AG04450 (cell line): ENCODE data around the gene CUL9. TPM values are rescaled to one million over a fixed set of nuclear protein-coding genes. Genes with fewer than 3 reads are reported as not detected.

Source experiments
- CTCF ChIA-PET: fragments of 300-600, 350-600 bp; formaldehyde crosslinking; extraction: SDS; loops from one replicate; lab custom pipeline; 2022; ENCODE audit warnings: antibody characterized with exemption, inconsistent platforms; lab: Charles Lee
- POLR2A ChIA-PET: fragments of 350-600 bp; formaldehyde crosslinking; extraction: SDS; loops from one replicate; lab custom pipeline; 2021; ENCODE audit warnings: antibody characterized with exemption, inconsistent platforms; lab: Yijun Ruan, JAX
- DNase-seq: peaks from one replicate; pipeline ENCODE4 v3.0.0-alpha.2; 2011; ENCODE audit warnings: low read depth, low spot score
- H3K27ac ChIP-seq: one replicate; pipeline ENCODE4 v1.5.1; 2012; ENCODE audit warnings: low read depth, low read length, control low read depth
- H3K27me3 ChIP-seq: one replicate; pipeline ENCODE4 v1.6.0; 2012; ENCODE audit warnings: low read length; ENCODE audit not compliant: control insufficient read depth, insufficient read depth
- H3K4me3 ChIP-seq: 2 replicates; pipeline ENCODE4 v1.5.1; 2011; ENCODE audit warnings: mild to moderate bottlenecking, low read depth, low read length, control low read depth
- H3K9me3 ChIP-seq: 2 replicates; pipeline ENCODE4 v1.5.1; 2012; ENCODE audit warnings: low read length; ENCODE audit not compliant: control insufficient read depth, insufficient read depth
- CTCF ChIP-seq: IDR thresholded peaks from 2 replicates; pipeline ENCODE4 v1.5.1; 2011; ENCODE audit warnings: low read depth, low read length, control low read depth, inconsistent platforms
- polyA plus RNA-seq: library from polyadenylated mRNA; depleted of rRNA; stranded (reverse); fragments of >200 nt; gene quantifications from 2 replicates; pipeline ENCODE4 v1.2.3, GENCODE V29; 2011

Gene CUL9
- polyA plus RNA-seq, 1 experiment: 11.8 TPM

DNA sequence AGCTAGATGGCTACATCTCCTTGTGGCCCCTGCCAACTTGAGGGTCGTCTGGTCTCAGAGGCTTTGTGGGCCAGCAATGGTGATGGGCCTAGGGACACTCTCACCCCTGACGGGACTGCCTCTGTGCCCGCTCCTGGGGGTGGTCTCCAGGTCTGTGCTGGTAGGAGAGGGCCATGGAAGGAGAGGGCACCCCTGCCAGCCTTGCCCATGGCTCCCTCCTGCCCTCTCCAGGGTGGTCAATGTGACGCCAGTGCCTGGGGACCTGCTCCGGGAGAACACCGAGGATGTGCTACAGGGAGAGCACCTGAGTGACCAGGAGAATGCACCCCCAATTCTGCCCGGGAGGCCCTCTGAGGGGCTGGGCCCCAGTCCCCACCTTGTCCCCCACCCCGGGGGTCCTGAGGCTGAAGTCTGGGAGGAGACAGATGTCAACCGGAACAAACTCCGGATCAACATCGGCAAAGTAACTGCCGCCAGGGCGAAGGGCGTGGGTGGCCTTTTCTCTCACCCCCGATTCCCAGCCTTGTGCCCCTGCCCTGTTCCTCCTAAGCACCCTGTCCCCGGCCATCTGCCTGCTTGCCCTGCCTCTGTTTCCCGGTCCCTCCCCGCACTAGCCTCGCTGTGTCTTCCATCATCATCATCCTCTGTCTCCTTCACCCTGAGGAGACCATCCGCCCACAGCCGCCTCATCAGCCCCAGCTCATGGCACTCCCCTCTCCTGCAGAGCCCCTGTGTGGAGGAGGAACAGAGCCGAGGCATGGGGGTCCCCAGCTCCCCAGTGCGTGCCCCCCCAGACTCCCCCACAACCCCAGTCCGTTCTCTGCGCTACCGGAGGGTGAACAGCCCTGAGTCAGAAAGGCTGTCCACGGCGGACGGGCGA is 77.1 kb downstream of the CUL9 start:
- DNase-seq: no peak
- H3K27ac ChIP-seq: no peak overlapping the region
- ChIA-PET POLR2A (interaction anchor here (0.6 kb wide), 1 partner anchor 27 kb away, joined by 5 read pairs; no protein-coding TSS in a partner anchor), CTCF (interaction anchor here (0.7 kb wide), 1 partner anchor 177 kb away, joined by 6 read pairs; no protein-coding TSS in a partner anchor)
- no peak for TF ChIP-seq CTCF
- peaks cover 21% of the 10 kb centered on the region for H3K27me3 ChIP-seq
- H3K9me3 ChIP-seq: no peaks in the 10 kb centered on the region; the same call in 1 of the 2 replicates
- no peak overlapping the region for H3K4me3 ChIP-seq

GRCh38 chr6:43260791-43261190 is 78.8 kb downstream of the CUL9 start:
- peaks cover 18% of the 10 kb centered on the region for H3K27me3 ChIP-seq
- no peak overlapping the region for H3K27ac ChIP-seq
- no peaks in the 10 kb centered on the region; the same call in 1 of the 2 replicates for H3K9me3 ChIP-seq
- H3K4me3 ChIP-seq: no peak overlapping the region
- ChIA-PET CTCF (interaction anchor here (1.2 to 4.4 kb wide), 2 partner anchors 72 to 75 kb away, joined by 3 to 47 read pairs; no protein-coding TSS in a partner anchor), POLR2A (no interaction called here)
- DNase-seq: no peak
- no peak for TF ChIP-seq CTCF

DNA sequence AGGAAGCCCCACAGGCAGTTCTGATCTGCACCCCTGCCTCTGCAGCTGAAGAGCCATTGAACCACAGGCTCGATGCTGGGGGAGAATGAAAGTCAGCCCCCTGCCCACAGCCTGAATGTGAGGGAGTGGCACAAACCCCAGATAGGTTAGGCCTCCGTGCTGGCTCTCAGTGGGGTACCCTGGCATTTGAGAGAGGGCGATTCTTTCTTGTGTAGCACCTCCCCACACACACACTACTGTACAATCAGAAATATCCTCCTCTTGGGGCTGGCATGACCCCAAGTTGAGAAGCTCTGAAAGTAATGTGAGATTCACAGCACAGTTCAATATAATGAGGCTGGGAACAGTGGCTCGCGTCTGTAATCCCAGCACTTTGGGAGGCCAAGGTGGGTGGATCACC is 79.2 kb downstream of the CUL9 start:
- H3K4me3 ChIP-seq: no peak overlapping the region
- DNase-seq: no peak
- H3K9me3 ChIP-seq: no peaks in the 10 kb centered on the region; the same call in 1 of the 2 replicates
- CTCF ChIA-PET: interaction anchor here (0.6 to 4.4 kb wide), 5 partner anchors 10 to 233 kb away, joined by 3 to 47 read pairs (median 7); no protein-coding TSS in a partner anchor
- POLR2A ChIA-PET: no interaction called here
- peaks cover 18% of the 10 kb centered on the region for H3K27me3 ChIP-seq
- H3K27ac ChIP-seq: no peak overlapping the region
- no peak for TF ChIP-seq CTCF

- no peak for TF ChIP-seq CTCF
- DNase-seq: no peak
- CTCF ChIA-PET: interaction anchor here (1.0 to 4.4 kb wide), 4 partner anchors 11 to 245 kb away, joined by 5 to 47 read pairs (median 11); partner anchors contain the start of gene DNPH1
- H3K4me3 ChIP-seq: no peak overlapping the region
- no peaks in the 10 kb centered on the region; the same call in 1 of the 2 replicates for H3K9me3 ChIP-seq
- H3K27me3 ChIP-seq: peaks cover 18% of the 10 kb centered on the region
- no peak overlapping the region for H3K27ac ChIP-seq
- POLR2A ChIA-PET: no interaction called here
These were observed 80.2 kb downstream of the CUL9 start for GRCh38 chr6:43262000-43262779.
